ENCODE measurements around the gene CHRNA4.

DNA sequence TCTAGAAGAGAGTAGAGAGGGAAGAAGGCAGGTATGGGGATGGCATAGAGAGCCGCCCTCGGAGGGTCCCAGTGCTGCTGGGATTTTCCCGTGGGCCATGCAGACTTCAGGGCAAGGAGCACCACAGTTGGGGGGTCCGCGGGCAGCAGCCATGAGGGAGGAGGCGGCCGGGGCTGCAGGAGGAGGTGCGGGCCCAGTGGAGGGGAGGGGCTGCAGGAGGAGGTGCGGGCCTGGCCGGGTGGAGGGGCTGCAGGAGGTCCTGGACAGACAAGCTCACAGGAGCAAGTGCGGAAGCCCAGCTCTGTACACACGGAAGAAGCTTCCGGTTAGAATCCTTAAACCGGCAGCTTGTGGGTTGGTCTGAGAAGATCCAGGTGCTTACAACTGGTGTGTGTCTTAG lies 34.6 kb upstream of the CHRNA4 start:
- TF ChIP-seq CTCF (conservative IDR thresholded peaks at IDR 0.05) (no peak), ZFX (IDR thresholded peaks at IDR 0.05) (no peak)

All from C4-2B (cell line).